GM18873 (cell line): Measurements from ENCODE around the gene CCDC77.

Experiments
- ATAC-seq: cut with Tn5 transposase; IDR thresholded peaks from one replicate; pipeline ENCODE4 v1.9.1; 2021; ENCODE audit warnings: mild to moderate bottlenecking, moderate library complexity, moderate number of reproducible peaks; ENCODE audit not compliant: unreplicated experiment, low FRiP score

The CCDC77 gene

GRCh38 chr12:450438-450837 is 49.0 kb downstream of the CCDC77 start:
- ATAC-seq: no peak

DNA sequence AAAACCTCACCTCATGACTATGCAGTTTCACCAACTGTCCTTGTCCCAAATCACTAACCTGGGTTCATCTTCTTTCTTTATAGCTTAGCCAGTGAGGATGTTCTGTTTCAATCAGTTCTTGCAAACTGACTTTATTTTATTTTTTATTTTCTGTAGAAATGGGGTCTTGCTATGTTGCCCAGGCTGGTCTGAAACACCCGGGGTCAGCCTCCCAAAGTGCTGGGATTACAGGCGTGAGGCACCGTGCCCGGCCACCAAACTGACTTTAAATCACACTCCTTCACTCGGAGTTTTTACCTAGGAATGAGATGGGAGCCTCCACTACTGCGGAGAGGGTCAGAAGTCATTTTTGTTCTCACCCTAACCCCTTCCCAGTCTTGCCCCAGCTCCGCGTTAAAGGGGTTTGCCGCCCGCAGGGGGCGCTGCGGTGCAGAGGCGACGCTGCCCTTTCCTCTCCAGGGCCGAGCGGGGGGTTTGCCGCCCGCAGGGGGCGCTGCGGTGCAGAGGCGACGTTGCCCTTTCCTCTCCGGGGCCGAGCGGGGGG is 51.3 kb downstream of the CCDC77 start:
- ATAC-seq: no peak

- ATAC-seq: no peak
Measured at GRCh38 chr12:454833-455232, 53.4 kb downstream of the CCDC77 start.

- no peak for ATAC-seq
Measured at GRCh38 chr12:455821-456220, 54.4 kb downstream of the CCDC77 start.

- ATAC-seq: no peak
Measured at GRCh38 chr12:457676-458075, 56.2 kb downstream of the CCDC77 start.

- ATAC-seq: no peak
Measured at GRCh38 chr12:459050-459429, 57.6 kb downstream of the CCDC77 start.

DNA sequence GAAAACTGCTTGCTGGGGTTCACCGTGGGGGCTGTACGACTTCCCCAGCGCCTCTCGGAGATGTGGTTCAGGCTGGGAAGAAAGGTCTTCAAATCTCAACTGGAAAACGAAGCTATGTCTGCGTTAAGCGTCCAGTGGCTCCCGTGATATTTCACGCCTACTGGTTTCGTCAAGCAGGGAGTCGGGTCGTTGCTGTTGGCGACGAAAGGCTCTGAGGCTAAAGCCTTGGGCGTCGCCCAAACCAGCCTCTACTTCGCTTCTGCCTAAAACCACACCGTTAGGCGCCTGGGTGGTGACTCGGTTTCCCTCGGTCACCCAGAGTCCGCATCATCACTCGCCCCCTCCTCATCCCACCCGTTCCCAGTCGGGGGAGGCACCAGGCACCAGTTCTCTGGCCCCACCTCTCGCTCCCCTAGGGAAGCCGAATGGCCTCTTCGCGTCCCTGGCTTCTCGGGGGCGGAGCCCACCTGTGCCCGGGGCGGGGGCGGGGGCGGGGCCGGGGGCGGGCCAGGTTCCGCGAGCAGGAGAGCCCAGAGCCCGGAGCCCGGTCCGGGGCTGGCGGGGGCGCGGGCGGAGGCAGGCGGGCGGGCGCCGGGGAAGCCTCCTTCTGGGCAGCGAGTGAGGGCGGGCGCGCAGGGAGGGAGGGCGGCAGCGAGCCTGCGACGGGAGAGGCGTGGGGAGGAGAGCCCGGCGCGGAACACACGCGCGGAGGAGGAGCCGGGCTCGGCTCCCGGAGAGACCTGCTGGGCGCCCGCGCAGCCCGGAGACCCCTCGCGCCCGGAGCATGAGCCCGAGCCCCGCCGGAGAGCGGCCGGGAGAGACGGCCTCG is 58.2 kb downstream of the CCDC77 start, which contains the start of gene B4GALNT3:
Gene B4GALNT3, plus strand, starts transcription at position 510 of the 829 bp plus-strand sequence. CDS start 438 bp downstream, outside the sequence.
- ATAC-seq: no peak

DNA sequence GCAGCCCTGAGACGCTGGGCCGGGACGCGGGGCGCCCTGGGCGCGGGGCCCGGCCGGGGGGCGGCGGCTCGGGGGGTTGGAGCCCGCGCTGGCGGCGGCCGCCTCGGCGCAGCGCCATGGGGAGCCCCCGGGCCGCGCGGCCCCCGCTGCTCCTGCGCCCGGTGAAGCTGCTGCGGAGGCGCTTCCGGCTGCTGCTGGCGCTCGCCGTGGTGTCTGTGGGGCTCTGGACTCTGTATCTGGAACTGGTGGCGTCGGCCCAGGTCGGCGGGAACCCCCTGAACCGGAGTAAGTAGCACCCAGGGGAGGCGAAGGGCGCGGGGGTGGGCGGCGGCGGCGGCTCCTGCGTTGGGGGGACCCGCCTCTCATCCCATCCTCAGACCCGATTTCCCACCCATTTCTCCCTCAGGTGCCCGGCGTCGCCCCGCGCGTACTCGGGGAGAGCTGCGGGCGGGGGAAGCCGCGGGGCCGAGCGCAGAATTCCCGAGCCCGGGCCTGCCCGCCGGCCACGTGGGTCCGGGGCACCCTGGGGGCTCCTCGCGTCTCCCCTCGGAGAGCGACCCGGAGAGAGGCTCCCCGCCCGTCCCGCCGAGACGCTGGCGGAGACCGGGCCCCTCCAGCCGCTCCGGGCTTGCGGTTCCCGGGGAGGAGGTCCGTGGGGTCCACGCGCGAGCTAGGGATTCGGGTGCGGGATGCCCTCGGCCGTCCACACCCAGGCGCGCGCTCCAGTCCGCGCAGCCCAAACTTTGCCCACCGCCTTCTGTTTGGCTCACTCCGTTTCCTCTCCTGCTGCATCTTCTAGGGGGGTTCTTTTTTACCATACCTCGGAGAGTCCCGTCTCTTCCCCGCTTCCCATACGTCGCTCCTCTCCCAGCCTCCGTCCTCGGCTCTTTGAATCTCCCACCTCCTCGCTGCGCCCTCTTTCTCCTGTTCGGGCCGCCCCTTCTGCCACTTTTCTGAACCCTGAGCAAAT is 59.1 kb downstream of the CCDC77 start:
- ATAC-seq: no peak

DNA sequence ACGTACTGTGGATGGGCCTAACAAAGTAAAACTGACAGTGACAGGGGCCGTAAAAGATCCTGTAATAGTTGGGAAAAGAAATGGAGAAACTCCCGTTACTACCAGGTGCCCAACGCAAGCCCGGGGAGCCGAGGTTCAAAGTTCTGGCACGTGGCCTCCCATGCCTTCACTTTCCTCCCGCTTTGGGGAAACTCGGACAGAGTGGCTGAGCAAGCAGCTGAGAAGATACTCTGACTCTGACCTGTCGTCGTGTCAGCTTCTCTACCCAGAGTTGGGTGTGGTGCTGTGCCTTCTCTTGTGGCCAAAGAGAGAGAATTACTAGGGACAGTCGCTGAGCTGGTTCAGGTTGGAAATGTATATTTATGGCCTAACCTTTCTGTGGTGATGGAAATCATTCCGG is 60.0 kb downstream of the CCDC77 start:
- ATAC-seq: no peak

DNA sequence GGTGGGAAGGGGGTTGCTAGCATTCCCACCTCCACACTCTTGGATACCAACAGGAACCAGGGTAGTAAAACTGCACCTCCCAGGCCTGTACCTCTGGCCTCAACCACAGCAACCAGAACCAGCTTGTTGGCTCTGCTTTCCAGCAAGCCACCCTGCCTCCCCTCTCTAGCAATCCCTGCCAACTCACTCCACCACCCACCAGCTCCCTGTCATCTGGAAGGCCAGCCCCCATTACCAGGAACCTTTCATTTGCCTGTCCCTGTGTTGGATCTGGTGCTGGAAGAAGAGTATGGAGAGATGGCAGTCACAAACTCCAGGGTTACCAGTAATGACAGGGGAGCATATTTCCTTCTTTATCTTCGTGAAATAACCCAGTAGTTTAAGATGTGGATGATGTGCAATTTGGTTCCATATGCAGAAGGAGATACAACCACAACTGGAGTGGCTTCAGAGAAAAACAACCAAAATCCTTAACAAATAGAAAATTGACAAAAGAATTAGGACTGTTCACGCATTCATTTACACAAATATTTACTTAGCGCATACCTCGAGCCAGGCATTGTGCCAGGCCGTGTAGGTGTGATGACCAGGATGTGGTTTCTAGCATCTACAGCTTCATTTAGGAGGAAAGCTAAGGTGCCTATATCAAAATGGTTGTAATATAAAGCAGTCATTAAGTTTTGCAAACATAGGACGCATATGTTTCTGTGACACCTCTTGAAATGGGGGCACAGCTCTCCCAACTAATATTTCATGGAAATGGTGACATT is 61.7 kb downstream of the CCDC77 start:
- no peak for ATAC-seq

- ATAC-seq: no peak
Measured at GRCh38 chr12:464484-465267, 63.2 kb downstream of the CCDC77 start.

- ATAC-seq: no peak
Measured at GRCh38 chr12:466039-466438, 64.6 kb downstream of the CCDC77 start.

DNA sequence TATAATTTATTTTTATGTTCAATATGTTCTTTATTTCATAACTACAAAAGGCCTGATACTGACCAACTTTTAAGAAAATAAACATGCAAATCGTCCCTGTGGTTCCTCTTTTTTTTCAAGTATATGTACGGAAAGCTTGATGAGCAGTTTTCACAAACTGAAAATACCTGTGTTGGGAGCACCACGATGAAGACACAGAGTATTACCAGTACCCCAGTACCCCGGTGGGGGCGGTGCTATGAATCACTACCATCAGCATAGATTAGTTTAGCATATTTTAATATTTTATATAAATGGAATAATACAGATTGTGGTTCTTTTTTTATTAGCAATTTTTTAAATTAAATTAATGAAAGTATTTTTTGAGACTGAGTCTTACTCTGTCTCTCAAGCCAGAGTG is 65.3 kb downstream of the CCDC77 start:
- ATAC-seq: no peak

- no peak for ATAC-seq
Measured at GRCh38 chr12:467591-467990, 66.1 kb downstream of the CCDC77 start.

DNA sequence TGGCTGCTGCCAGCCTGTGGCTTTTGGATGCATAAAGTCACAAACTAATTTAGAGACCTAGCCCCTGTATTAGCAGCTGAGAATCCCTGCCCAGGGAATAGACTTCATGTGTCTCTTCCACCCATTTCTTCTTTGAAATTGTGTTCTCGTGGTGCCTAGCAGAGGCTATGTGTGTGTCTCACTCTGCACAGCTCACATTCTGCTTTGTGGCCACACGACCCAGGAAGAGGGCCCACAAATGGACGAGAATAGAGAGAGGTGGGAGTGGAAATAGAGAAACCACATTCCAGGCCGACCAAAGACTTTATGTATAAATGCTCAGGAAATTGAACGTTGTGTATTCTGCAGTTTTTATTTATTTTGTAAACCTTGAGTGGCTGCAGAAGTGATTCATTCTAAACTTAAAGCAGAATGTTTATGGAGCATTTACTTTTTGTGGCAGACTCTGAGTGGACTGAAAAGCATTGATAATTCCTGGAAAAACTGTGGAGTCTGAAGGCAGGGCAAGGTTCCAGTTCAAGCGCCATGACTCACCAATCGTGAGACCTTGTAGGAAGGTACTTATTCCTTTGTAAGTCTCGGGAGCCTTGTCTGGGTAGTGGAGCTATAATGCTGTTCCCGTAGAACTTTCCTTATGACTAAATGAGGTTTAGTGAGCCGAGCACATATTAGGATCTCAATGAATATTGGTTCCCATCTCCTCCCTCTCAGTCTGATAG is 67.4 kb downstream of the CCDC77 start:
- no peak for ATAC-seq

DNA sequence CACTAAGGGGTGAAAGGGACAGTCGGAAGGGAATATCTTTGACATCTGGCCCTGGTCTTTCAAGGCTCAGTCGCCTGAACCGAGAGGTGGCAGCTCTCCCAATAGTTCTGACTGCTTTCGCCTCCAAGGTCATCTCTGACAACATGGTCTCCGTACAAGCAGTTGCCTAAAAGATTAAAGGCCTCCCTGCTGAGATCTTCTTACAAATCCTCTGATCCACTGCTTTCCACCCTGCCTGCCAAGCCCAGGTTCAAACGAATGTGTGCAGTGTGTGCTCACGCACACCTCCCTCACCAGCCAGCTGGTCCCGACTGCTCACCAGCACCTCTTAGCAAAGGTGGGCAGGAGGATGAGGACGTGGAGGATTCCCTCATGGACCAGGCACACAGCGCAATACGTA is 68.7 kb downstream of the CCDC77 start:
- no peak for ATAC-seq

DNA sequence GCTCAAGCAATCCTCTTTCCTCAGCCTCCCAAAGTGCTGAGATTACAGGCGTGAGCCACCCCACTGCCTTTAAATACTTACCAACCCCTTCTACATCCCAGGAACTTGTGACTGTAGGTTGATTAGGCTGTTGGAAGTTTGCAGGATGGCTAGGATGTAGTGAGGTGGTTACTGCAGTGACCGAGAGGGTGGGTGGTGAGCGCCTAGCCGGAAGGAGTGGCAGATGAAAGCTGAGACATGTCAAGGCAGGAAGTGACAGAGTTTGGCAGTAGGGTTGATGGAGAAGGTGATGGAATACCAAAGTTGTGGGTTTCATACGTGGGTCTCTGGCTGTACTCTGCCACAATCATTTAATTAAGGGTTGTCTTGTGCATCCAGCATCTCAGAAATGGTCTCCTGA is 71.8 kb downstream of the CCDC77 start:
- ATAC-seq: no peak

- no peak for ATAC-seq
Measured at GRCh38 chr12:473863-474577, 72.6 kb downstream of the CCDC77 start.
